DOHH2 (cell line): ENCODE measurements around the gene ECSIT.

ENCODE experiments used
- H3F3A ChIP-seq: fragments of 200-600 bp; sonication (generic), shearing (Covaris generic); 2 replicates; pipeline ENCODE4 v1.6.0; 2016; ENCODE audit warnings: antibody characterized with exemption, mild to moderate bottlenecking; ENCODE audit not compliant: control insufficient read depth, insufficient read depth
- H3K27ac ChIP-seq: fragments of 200-600 bp; sonication (generic); 2 replicates; pipeline ENCODE4 v1.5.1; 2014; ENCODE audit warnings: low read depth, mild to moderate bottlenecking, low read length, moderate library complexity
- H3K27me3 ChIP-seq: fragments of 200-600 bp; sonication (generic); 2 replicates; pipeline ENCODE4 v1.6.1; 2014; ENCODE audit warnings: mild to moderate bottlenecking, low read length, mixed read lengths; ENCODE audit not compliant: control insufficient read depth
- H3K36me3 ChIP-seq: fragments of 200-600 bp; sonication (generic); 2 replicates; pipeline ENCODE4 v1.6.1; 2014; ENCODE audit warnings: mild to moderate bottlenecking, low read length, moderate library complexity, mixed read lengths; ENCODE audit not compliant: control insufficient read depth
- H3K4me1 ChIP-seq: fragments of 200-600 bp; sonication (generic); 2 replicates; pipeline ENCODE4 v1.6.1; 2014; ENCODE audit warnings: mild to moderate bottlenecking, low read length, mixed read lengths; ENCODE audit not compliant: control insufficient read depth
- H3K4me2 ChIP-seq: fragments of 200-600 bp; sonication (generic); 2 replicates; pipeline ENCODE4 v1.6.0; 2014; ENCODE audit warnings: mild to moderate bottlenecking, low read length, moderate library complexity
- H3K4me3 ChIP-seq: fragments of 200-600 bp; sonication (generic); 2 replicates; pipeline ENCODE4 v1.5.1; 2014; ENCODE audit warnings: mild to moderate bottlenecking, low read length, mixed read lengths
- H3K79me2 ChIP-seq: fragments of 200-600 bp; sonication (generic); 2 replicates; pipeline ENCODE4 v1.6.1; 2014; ENCODE audit warnings: mild to moderate bottlenecking, low read length, mixed read lengths; ENCODE audit not compliant: control insufficient read depth
- H3K9me2 ChIP-seq: fragments of 200-600 bp; sonication (generic); replicated peaks from 2 replicates; pipeline ENCODE4 v1.6.1; 2014; ENCODE audit warnings: mild to moderate bottlenecking, low read length, mixed read lengths; ENCODE audit not compliant: control insufficient read depth
- H3K9me3 ChIP-seq: fragments of 200-600 bp; sonication (generic); 2 replicates; pipeline ENCODE4 v1.6.1; 2014; ENCODE audit warnings: antibody characterized with exemption, low read length, mixed read lengths; ENCODE audit not compliant: control insufficient read depth, insufficient read depth
- H4K20me1 ChIP-seq: fragments of 200-600 bp; sonication (generic); 2 replicates; pipeline ENCODE4 v1.6.0; 2014; ENCODE audit warnings: low read depth, mild to moderate bottlenecking, antibody characterized with exemption, low read length, moderate library complexity; ENCODE audit not compliant: control insufficient read depth, insufficient read depth
- CTCF ChIP-seq: fragments of 200-600 bp; sonication (generic); IDR thresholded peaks from one replicate; pipeline ENCODE4 v1.5.1; 2014; ENCODE audit warnings: antibody characterized with exemption, mild to moderate bottlenecking, low read depth, low read length; ENCODE audit not compliant: poor library complexity, severe bottlenecking
- EZH2phosphoT487 ChIP-seq: fragments of 200-600 bp; sonication (generic); IDR thresholded peaks from 2 replicates; pipeline ENCODE4 v1.6.1; 2017; ENCODE audit warnings: borderline replicate concordance, mild to moderate bottlenecking, antibody characterized with exemption, low read length, moderate library complexity, mixed read lengths

The ECSIT gene

GRCh38 chr19:11534948-11535347, 6.0 kb upstream of the ECSIT start:
- peak overlapping the region; percentile 71 for H3K4me2 ChIP-seq
- H3K9me3 ChIP-seq = no peaks in the 10 kb centered on the region
- H3K4me1 ChIP-seq = peaks cover 27% of the 10 kb centered on the region
- peak overlapping the region; percentile 20 for H3K27ac ChIP-seq
- peak overlapping the region; percentile 77 for H3K4me3 ChIP-seq
- H3K79me2 ChIP-seq = no peaks in the 10 kb centered on the region
- peaks cover 14% of the 10 kb centered on the region for H3F3A ChIP-seq
- no peaks in the 10 kb centered on the region for H4K20me1 ChIP-seq
- TF ChIP-seq CTCF (no peak), EZH2phosphoT487 (no peak)
- peaks cover 11% of the 10 kb centered on the region for H3K27me3 ChIP-seq
- H3K36me3 ChIP-seq = no peaks in the 10 kb centered on the region
- no peaks in the 10 kb centered on the region for H3K9me2 ChIP-seq

- Histone ChIP-seq H4K20me1 (no peaks in the 10 kb centered on the region), H3K4me3 (peak overlapping the region; percentile 77), H3K27ac (peak overlapping the region; percentile 20; the same call in 1 of the 2 replicates), H3F3A (peaks cover 14% of the 10 kb centered on the region), H3K79me2 (no peaks in the 10 kb centered on the region), H3K27me3 (peaks cover 9% of the 10 kb centered on the region), H3K9me3 (no peaks in the 10 kb centered on the region), H3K4me1 (peaks cover 27% of the 10 kb centered on the region), H3K9me2 (no peaks in the 10 kb centered on the region), H3K4me2 (peak overlapping the region; percentile 71), H3K36me3 (no peaks in the 10 kb centered on the region)
- no peak for TF ChIP-seq EZH2phosphoT487
Observed at GRCh38 chr19:11534538-11534937, 5.6 kb upstream of the ECSIT start.

- Histone ChIP-seq H3K36me3 (peaks cover 5% of the 10 kb centered on the region; the same call in 1 of the 2 replicates), H3F3A (peaks cover 14% of the 10 kb centered on the region), H3K27me3 (no peaks in the 10 kb centered on the region), H3K4me3 (no peak overlapping the region), H4K20me1 (no peaks in the 10 kb centered on the region), H3K27ac (no peak overlapping the region), H3K79me2 (peaks cover 30% of the 10 kb centered on the region), H3K4me1 (peaks cover 32% of the 10 kb centered on the region), H3K4me2 (no peak overlapping the region), H3K9me3 (no peaks in the 10 kb centered on the region), H3K9me2 (no peaks in the 10 kb centered on the region)
- TF ChIP-seq EZH2phosphoT487 (no peak), CTCF (peak; percentile 30)
Observed at GRCh38 chr19:11530432-11530831, 1.5 kb upstream of the ECSIT start.

- Histone ChIP-seq H3K36me3 (peaks cover 25% of the 10 kb centered on the region), H3K79me2 (peaks cover 11% of the 10 kb centered on the region), H3K27me3 (no peaks in the 10 kb centered on the region)
Observed at GRCh38 chr19:11519138-11519537, 9.8 kb downstream of the ECSIT start.

More at GRCh38 chr19:11519138-11519537, 9.8 kb downstream of the ECSIT start:
- Histone ChIP-seq H3K4me1 (no peaks in the 10 kb centered on the region), H3K27ac (no peak overlapping the region), H4K20me1 (no peaks in the 10 kb centered on the region), H3K9me2 (no peaks in the 10 kb centered on the region), H3F3A (no peaks in the 10 kb centered on the region), H3K9me3 (no peaks in the 10 kb centered on the region), H3K4me2 (no peak overlapping the region), H3K4me3 (no peak overlapping the region)
- TF ChIP-seq EZH2phosphoT487 = no peak
- TF ChIP-seq CTCF = no peak
